ENCODE data around the gene OGFR.

GRCh38 chr20:62844182-62844581, 39.5 kb downstream of the OGFR start:
- TF ChIP-seq CTCF (IDR thresholded peaks at IDR 0.05) (no peak), POLR2A (IDR thresholded peaks at IDR 0.05) (no peak)

Measured in adrenal gland (tissue), 5 donors.